Heart left ventricle (tissue), 16 donors: ENCODE results near the gene PSMF1. TPM values are rescaled to one million over a fixed set of nuclear protein-coding genes. Genes with fewer than 3 reads are reported as not detected.

Experiments
- ATAC-seq, 4 donors: fragments of 200-7000 bp; cut with Tn5 transposase; one replicate each; pipeline ENCODE4 v1.9.1; 2020 to 2022; ENCODE audit warnings: moderate library complexity in 4 of 4, mild to moderate bottlenecking in 3 of 4, moderate number of reproducible peaks in 1 of 4
- DNase-seq, 5 donors: peaks; one replicate each; pipeline ENCODE4 v3.0.0-alpha.2; 2020
- H3K27ac ChIP-seq, 12 donors: fragments of 200-600 bp; sonication (generic) in 4 of 12; one replicate each; pipeline versions ENCODE4 v1.5.0 to v1.8.0; 2016 to 2022; ENCODE audit warnings: mild to moderate bottlenecking in 2 of 12
- H3K27me3 ChIP-seq, 9 donors: fragments of 200-600 bp; sonication (generic) in 2 of 9; one replicate each; pipeline versions ENCODE4 v1.5.1 to v1.8.0; 2016 to 2022; ENCODE audit warnings: mild to moderate bottlenecking in 3 of 9
- H3K36me3 ChIP-seq, 9 donors: fragments of 200-600 bp; sonication (generic) in 2 of 9; one replicate each; pipeline versions ENCODE4 v1.5.0 to v1.8.0; 2018 to 2022; ENCODE audit warnings: mild to moderate bottlenecking in 2 of 9
- H3K4me1 ChIP-seq, 12 donors: fragments of 200-600 bp; sonication (generic) in 4 of 12; one replicate each; pipeline versions ENCODE4 v1.5.0 to v1.8.0; 2016 to 2022; ENCODE audit warnings: mild to moderate bottlenecking in 3 of 12
- H3K4me3 ChIP-seq, 12 donors: fragments of 200-600 bp; sonication (generic) in 4 of 12; one replicate each; pipeline versions ENCODE4 v1.5.0 to v1.8.0; 2017 to 2022; ENCODE audit warnings: mild to moderate bottlenecking in 9 of 12, moderate library complexity in 4 of 12
- H3K9me3 ChIP-seq, 12 donors: fragments of 200-600 bp; sonication (generic) in 4 of 12; one replicate each; pipeline versions ENCODE4 v1.5.0 to v1.8.0; 2016 to 2022; ENCODE audit warnings: mild to moderate bottlenecking in 1 of 12
- CTCF ChIP-seq, 12 donors: fragments of 200-600 bp; sonication (generic) in 4 of 12; IDR thresholded peaks; one replicate each; pipeline versions ENCODE4 v1.5.0 to v1.8.0; 2018 to 2022; ENCODE audit warnings: antibody characterized with exemption in 12 of 12, mild to moderate bottlenecking in 5 of 12
- POLR2A ChIP-seq, 2 donors: fragments of 450-650 bp; IDR thresholded peaks; one replicate each; pipeline ENCODE4 v1.6.1; 2017; ENCODE audit warnings: antibody characterized with exemption in 2 of 2, mild to moderate bottlenecking in 2 of 2, moderate library complexity in 2 of 2
- WGBS, 4 donors: extraction: QIAGEN DNeasy Blood & Tissue Kit in 2 of 4; methylation state at CpG; one replicate each; pipeline versions ENCODE4 v1.1.5 to v1.1.7; 2013 to 2018; 5-methylcytosine and 5-hydroxymethylcytosine counted together
- intact Hi-C, 10 donors: fragments of 100-400 bp; cut with DNase I; formaldehyde crosslinking; loops; one replicate each; pipeline versions ENCODE4 v1.11.1 to v1.14.2; 2022
- polyA plus RNA-seq, 2 donors: library from polyadenylated mRNA; stranded (reverse); fragments of 200-250 nt; gene quantifications; one replicate each; pipeline ENCODE4 v1.2.3, GENCODE V29; 2013
- total RNA-seq, 9 donors: library from RNA; depleted of rRNA in 2 of 9; stranded (reverse); fragments of >200 nt in 2 of 9; fragmentation: NEBNext Ultra II Directional in 3 of 9; extraction: Animal tissue kit (Norgen Biotek cat#: 25700) in 3 of 9; gene quantifications; one replicate each; pipeline versions ENCODE4 v1.1.0 to v1.2.4, GENCODE V29; 2016 to 2023
- donor health status: ischemic (EF 13 %, LVEDD 7.1; RV severe dilation, severe dysfunction).
- donor health status: healthy with polysubstance abuse.
- donor health status: DM: no; HTN: yes; CAD: no.
- donor health status: DM: no; HTN: no; CAD: no.
- donor health status: ischemic (EF 25% LVEDD 6.9; RV normal size, moderate dysfunction).
- donor health status: ischemic (EF 25% LVEDD 5.7; RV mildly dilated, moderate dysfunction).
- donor health status: healthy.
- donor health status: DM: yes; HTN: yes; CAD: no.
- donor health status: ischemic (EF 35%, LVEDD 5.7; RV mildly dilated, moderate dysfunction).
- donor health status: nonischemic (EF 11% LVEDD 7.7; RV severe dilation, severe dysfunction).
- donor health status: DM: yes; HTN: yes; CAD: no.
- donor health status: PGD.
- donor health status: ischemic (EF 29% LVEDD 5.4; RV normal size, mild dysfunction).
- donor health status: nonischemic (EF 23%, LVEDD 6.1; RV moderate dilation, normal function).

The PSMF1 gene
- total and polyA plus RNA-seq, 11 donors, result 24.6 to 184 (median 133) TPM

DNA sequence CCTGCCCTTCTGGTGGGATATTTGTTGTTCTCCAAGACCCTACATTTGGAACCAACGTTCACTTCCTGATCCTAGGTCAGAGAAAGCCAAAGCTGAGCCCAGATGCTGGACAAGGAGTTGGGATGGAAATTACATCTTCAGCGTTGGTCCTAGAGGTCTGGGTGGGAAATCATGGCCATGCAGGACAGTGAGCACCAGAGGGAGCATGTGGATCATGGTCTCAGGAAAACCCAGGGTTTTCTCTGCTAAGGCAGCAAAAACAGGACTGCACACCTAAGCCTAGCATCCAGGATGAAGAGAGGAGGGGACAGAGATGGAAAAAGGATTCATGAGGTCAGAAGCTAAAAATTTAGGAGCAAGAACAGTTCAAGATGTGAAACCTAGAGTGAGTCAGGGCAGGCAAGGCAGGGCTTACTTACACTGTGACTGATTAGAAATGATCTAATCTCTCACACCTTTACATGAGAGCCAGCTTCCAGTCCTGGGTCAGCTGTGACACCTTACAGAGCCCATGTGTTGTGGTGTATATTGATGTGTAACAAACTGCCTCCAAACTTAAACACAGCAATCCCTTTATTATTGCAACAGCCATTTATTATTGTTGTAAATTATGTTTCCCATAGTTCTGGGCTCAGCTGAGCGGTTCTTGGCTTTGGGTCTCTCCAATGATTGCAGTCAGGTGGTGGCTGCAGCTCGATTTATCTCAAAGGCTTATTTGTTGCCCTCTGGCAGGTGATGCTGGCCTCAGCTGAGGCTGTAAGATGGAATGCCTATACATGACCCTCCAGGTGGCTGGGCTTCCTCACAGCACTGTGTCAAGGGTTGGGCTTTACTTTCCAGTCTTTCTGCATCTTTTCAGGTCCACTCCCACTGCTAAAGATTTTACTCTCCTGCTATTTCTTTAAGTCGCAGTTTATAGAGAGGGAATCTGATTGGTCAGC, 91.3 kb downstream of the PSMF1 start:
- Histone ChIP-seq H3K4me1 (peaks cover 0 to 7% (median 0%) of the 10 kb centered on the region in 12 donors), H3K27me3 (peaks cover 0 to 4% (median 0%) of the 10 kb centered on the region in 9 donors), H3K4me3 (no peak overlapping the region), H3K36me3 (no peaks in the 10 kb centered on the region), H3K27ac (no peak overlapping the region), H3K9me3 (no peaks in the 10 kb centered on the region)
- intact Hi-C loops, result loop anchor here (2.0 to 10.0 kb wide), 10 partner anchors 32 to 395 kb away; partner anchors contain the start of gene PSMF1 (in 1 of the 10)
- ATAC-seq (no peak), DNase-seq (no peak)
- WGBS, 4 donors, result 56 to 60% (median 58%) methylated on average over 5 of the region's 5 CpGs
- TF ChIP-seq CTCF (IDR thresholded peaks at IDR 0.05) (peak in 3 of 12 donors; percentile 5 to 14 (median 12)), POLR2A (IDR thresholded peaks at IDR 0.05) (no peak)

DNA sequence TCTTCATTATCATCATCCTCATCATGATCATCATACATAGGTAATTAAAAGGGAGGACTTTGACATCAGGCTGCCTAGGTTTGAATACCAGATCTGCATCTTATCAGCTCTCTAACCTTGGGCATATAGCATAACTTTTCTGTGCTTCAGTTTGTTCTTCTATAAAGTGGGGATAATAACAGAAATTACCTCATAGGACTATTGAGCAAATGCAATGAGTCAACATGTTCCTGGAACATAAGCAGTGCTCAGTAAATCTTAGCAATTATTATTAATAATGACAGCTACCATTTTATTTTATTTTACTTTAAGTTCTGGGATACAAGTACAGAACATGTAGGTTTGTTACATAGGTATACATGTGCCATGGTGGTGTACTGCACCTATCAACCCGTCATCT, 92.1 kb downstream of the PSMF1 start:
- intact Hi-C loops, result loop anchor here in 8 of 10 donors (5.0 to 10.0 kb wide), 8 partner anchors 33 to 396 kb away; partner anchors contain the start of gene PSMF1 (in 1 of the 8)
- no peak overlapping the region for H3K27ac ChIP-seq
- H3K27me3 ChIP-seq, result peaks cover 0 to 8% (median 0%) of the 10 kb centered on the region in 9 donors

DNA sequence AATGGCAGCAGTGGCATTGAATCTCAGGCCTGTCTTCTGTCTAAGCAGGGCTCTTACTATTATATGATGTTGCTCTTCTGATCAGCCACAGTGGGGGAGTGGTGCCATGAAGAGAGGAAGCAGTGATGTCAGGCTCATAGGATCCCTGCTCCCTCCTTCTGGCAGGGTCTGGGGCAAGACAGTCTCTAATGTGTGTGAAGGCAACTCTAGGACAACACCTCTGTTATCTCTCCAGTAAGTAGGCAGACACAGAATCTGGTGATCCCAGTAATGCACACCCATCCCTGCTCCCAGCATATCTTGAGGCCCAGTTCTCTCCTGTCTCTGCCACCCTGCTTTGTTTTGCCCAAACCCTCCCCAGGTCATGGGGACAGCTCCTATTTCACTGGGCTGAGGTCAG, 93.6 kb downstream of the PSMF1 start:
- Histone ChIP-seq H3K9me3 (no peaks in the 10 kb centered on the region), H3K27me3 (peaks cover 0 to 12% (median 0%) of the 10 kb centered on the region in 9 donors), H3K4me3 (no peak overlapping the region), H3K36me3 (no peaks in the 10 kb centered on the region), H3K27ac (no peak overlapping the region), H3K4me1 (peaks cover 0 to 7% (median 0%) of the 10 kb centered on the region in 12 donors)
- no peak for DNase-seq
- ATAC-seq, result peak in 1 of 4 donors; percentile 22
- TF ChIP-seq CTCF (IDR thresholded peaks at IDR 0.05) (no peak), POLR2A (IDR thresholded peaks at IDR 0.05) (no peak)
- intact Hi-C loops, result loop anchor here in 8 of 10 donors (2.0 to 10.0 kb wide), 10 partner anchors 35 to 397 kb away; partner anchors contain the start of gene PSMF1 (in 1 of the 8)

More for the DNA sequence above, 92.1 kb downstream of the PSMF1 start:
- Histone ChIP-seq H3K4me3 (no peak overlapping the region), H3K4me1 (peaks cover 0 to 7% (median 0%) of the 10 kb centered on the region in 12 donors), H3K9me3 (no peaks in the 10 kb centered on the region), H3K36me3 (no peaks in the 10 kb centered on the region)
- WGBS, 4 donors, result 92 to 100% (median 96%) methylated on average over 1 of the region's 1 CpG
- DNase-seq (no peak), ATAC-seq (no peak)
- TF ChIP-seq POLR2A (IDR thresholded peaks at IDR 0.05) (no peak), CTCF (IDR thresholded peaks at IDR 0.05) (no peak)
